ENCODE results near the gene BCDIN3D.
A peak's percentile ranks its signal among the peaks of the same experiment; 100 is the strongest.

BCDIN3D gene

GRCh38 chr12:49842519-49843352 is at the start of gene BCDIN3D:
TSS of gene BCDIN3D (minus strand) at chr12:49843106. CDS start at chr12:49843087, 19 bp downstream.
- DNase-seq (ENCODE audit: low spot score): peak; percentile 87
- TF ChIP-seq CTCF (IDR thresholded peaks at IDR 0.05; ENCODE audit: extremely low read depth, insufficient read depth, missing control alignments): no peak
- in situ Hi-C loops (cut with MboI; ENCODE audit: low pct_unique_long_range_greater_than_20kb, low sequenced_read_pairs, unreplicated experiment): no loop called here

GRCh38 chr12:49892084-49892731 is 49.3 kb upstream of the BCDIN3D start:
- in situ Hi-C loops (cut with MboI; ENCODE audit: low pct_unique_long_range_greater_than_20kb, low sequenced_read_pairs, unreplicated experiment): no loop called here
- no peak for DNase-seq (ENCODE audit: low spot score)
- TF ChIP-seq CTCF (IDR thresholded peaks at IDR 0.05; ENCODE audit: extremely low read depth, insufficient read depth, missing control alignments): no peak

GRCh38 chr12:49891476-49891875 is 48.6 kb upstream of the BCDIN3D start:
- in situ Hi-C loops (cut with MboI; ENCODE audit: low pct_unique_long_range_greater_than_20kb, low sequenced_read_pairs, unreplicated experiment): no loop called here
- no peak for DNase-seq (ENCODE audit: low spot score)
- no peak for TF ChIP-seq CTCF (IDR thresholded peaks at IDR 0.05; ENCODE audit: extremely low read depth, insufficient read depth, missing control alignments)

- in situ Hi-C loops (cut with MboI; ENCODE audit: low pct_unique_long_range_greater_than_20kb, low sequenced_read_pairs, unreplicated experiment): no loop called here
- TF ChIP-seq CTCF (IDR thresholded peaks at IDR 0.05; ENCODE audit: extremely low read depth, insufficient read depth, missing control alignments): no peak
- DNase-seq (ENCODE audit: low spot score): no peak
Measured at GRCh38 chr12:49891012-49891411, 48.1 kb upstream of the BCDIN3D start.

- DNase-seq (ENCODE audit: low spot score): no peak
- in situ Hi-C loops (cut with MboI; ENCODE audit: low pct_unique_long_range_greater_than_20kb, low sequenced_read_pairs, unreplicated experiment): no loop called here
- TF ChIP-seq CTCF (IDR thresholded peaks at IDR 0.05; ENCODE audit: extremely low read depth, insufficient read depth, missing control alignments): no peak
Measured at GRCh38 chr12:49890096-49890461, 47.2 kb upstream of the BCDIN3D start.

- no peak for DNase-seq (ENCODE audit: low spot score)
- no peak for TF ChIP-seq CTCF (IDR thresholded peaks at IDR 0.05; ENCODE audit: extremely low read depth, insufficient read depth, missing control alignments)
- in situ Hi-C loops (cut with MboI; ENCODE audit: low pct_unique_long_range_greater_than_20kb, low sequenced_read_pairs, unreplicated experiment): no loop called here
Measured at GRCh38 chr12:49889361-49890095, 46.6 kb upstream of the BCDIN3D start.
